AG04450 (cell line): ENCODE data around the gene ZFYVE16. TPM values are rescaled to one million over a fixed set of nuclear protein-coding genes. Genes with fewer than 3 reads are reported as not detected.

Experiments
- CTCF ChIA-PET: fragments of 300-600, 350-600 bp; formaldehyde crosslinking; extraction: SDS; loops from one replicate; lab custom pipeline; 2022; ENCODE audit warnings: antibody characterized with exemption, inconsistent platforms; lab: Charles Lee
- POLR2A ChIA-PET: fragments of 350-600 bp; formaldehyde crosslinking; extraction: SDS; loops from one replicate; lab custom pipeline; 2021; ENCODE audit warnings: antibody characterized with exemption, inconsistent platforms; lab: Yijun Ruan, JAX
- DNase-seq: peaks from one replicate; pipeline ENCODE4 v3.0.0-alpha.2; 2011; ENCODE audit warnings: low read depth, low spot score
- H3K27ac ChIP-seq: one replicate; pipeline ENCODE4 v1.5.1; 2012; ENCODE audit warnings: low read depth, low read length, control low read depth
- H3K27me3 ChIP-seq: one replicate; pipeline ENCODE4 v1.6.0; 2012; ENCODE audit warnings: low read length; ENCODE audit not compliant: control insufficient read depth, insufficient read depth
- H3K4me3 ChIP-seq: 2 replicates; pipeline ENCODE4 v1.5.1; 2011; ENCODE audit warnings: mild to moderate bottlenecking, low read depth, low read length, control low read depth
- H3K9me3 ChIP-seq: 2 replicates; pipeline ENCODE4 v1.5.1; 2012; ENCODE audit warnings: low read length; ENCODE audit not compliant: control insufficient read depth, insufficient read depth
- CTCF ChIP-seq: IDR thresholded peaks from 2 replicates; pipeline ENCODE4 v1.5.1; 2011; ENCODE audit warnings: low read depth, low read length, control low read depth, inconsistent platforms
- polyA plus RNA-seq: library from polyadenylated mRNA; depleted of rRNA; stranded (reverse); fragments of >200 nt; gene quantifications from 2 replicates; pipeline ENCODE4 v1.2.3, GENCODE V29; 2011

Gene ZFYVE16
- polyA plus RNA-seq, 1 experiment: 15.8 TPM

GRCh38 chr5:80370390-80370789 is 37.5 kb upstream of the ZFYVE16 start:
- Histone ChIP-seq H3K9me3 (no peaks in the 10 kb centered on the region), H3K27ac (no peak overlapping the region), H3K4me3 (no peak overlapping the region), H3K27me3 (no peaks in the 10 kb centered on the region)
- DNase-seq: no peak
- POLR2A ChIA-PET: no interaction called here
- no peak for TF ChIP-seq CTCF
- CTCF ChIA-PET: no interaction called here

GRCh38 chr5:80372780-80373179 is 35.1 kb upstream of the ZFYVE16 start:
- POLR2A ChIA-PET: no interaction called here
- no peaks in the 10 kb centered on the region for H3K9me3 ChIP-seq
- DNase-seq: no peak
- CTCF ChIA-PET: interaction anchor here (1.5 kb wide), 1 partner anchor 281 kb away, joined by 4 read pairs; no protein-coding TSS in a partner anchor
- no peak overlapping the region for H3K4me3 ChIP-seq
- H3K27ac ChIP-seq: no peak overlapping the region
- H3K27me3 ChIP-seq: no peaks in the 10 kb centered on the region
- TF ChIP-seq CTCF: no peak

GRCh38 chr5:80374188-80374587 is 33.7 kb upstream of the ZFYVE16 start:
- Histone ChIP-seq H3K4me3 (no peak overlapping the region), H3K27ac (no peak overlapping the region), H3K27me3 (no peaks in the 10 kb centered on the region), H3K9me3 (no peaks in the 10 kb centered on the region)
- no peak for DNase-seq
- no peak for TF ChIP-seq CTCF
- CTCF ChIA-PET: no interaction called here
- POLR2A ChIA-PET: no interaction called here

GRCh38 chr5:80376557-80376956 is 31.3 kb upstream of the ZFYVE16 start:
- Histone ChIP-seq H3K27ac (no peak overlapping the region), H3K4me3 (no peak overlapping the region), H3K9me3 (no peaks in the 10 kb centered on the region), H3K27me3 (no peaks in the 10 kb centered on the region)
- POLR2A ChIA-PET: no interaction called here
- CTCF ChIA-PET: no interaction called here
- DNase-seq: no peak
- TF ChIP-seq CTCF: no peak

- ChIA-PET CTCF (no interaction called here), POLR2A (no interaction called here)
- no peak for DNase-seq
- H3K27me3 ChIP-seq: peaks cover 9% of the 10 kb centered on the region
- no peaks in the 10 kb centered on the region for H3K9me3 ChIP-seq
- TF ChIP-seq CTCF: no peak
- H3K4me3 ChIP-seq: no peak overlapping the region
- H3K27ac ChIP-seq: no peak overlapping the region
These were observed 25.4 kb upstream of the ZFYVE16 start for GRCh38 chr5:80382488-80382887.
